NCI-H1694 treated with DMSO at 0.1 percent for 48 hours (cell line): Measurements from ENCODE around the gene NEDD8.
"Not testable (repeated sequence)": the region's sequence is repeated elsewhere in the genome, so short reads cannot be mapped to it uniquely, and the experiment has no call there.

Source experiments
- DNase-seq: peaks from one replicate; lab custom pipeline; 2025; lab: John Stamatoyannopoulos, UW

NEDD8 gene

DNA sequence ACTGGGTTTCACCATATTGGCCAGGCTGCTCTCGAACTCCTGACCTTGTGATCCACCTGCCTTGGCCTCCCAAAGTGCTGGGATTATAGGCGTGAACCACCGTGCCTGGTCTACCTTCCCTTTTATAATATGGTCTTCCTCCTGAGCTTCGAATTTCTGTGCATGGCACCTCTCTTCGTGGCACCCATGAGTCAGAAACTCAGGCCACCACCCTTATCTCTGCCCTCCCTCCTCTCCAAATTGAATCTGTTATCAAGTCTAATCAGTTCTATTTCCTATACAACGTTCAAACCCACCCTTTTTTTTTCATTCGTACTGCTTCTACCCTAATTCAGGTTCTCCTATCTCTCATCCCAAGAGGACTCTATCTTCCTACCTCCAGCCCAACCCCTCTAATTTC, 15.3 kb upstream of the NEDD8 start:
- DNase-seq: no peak

DNA sequence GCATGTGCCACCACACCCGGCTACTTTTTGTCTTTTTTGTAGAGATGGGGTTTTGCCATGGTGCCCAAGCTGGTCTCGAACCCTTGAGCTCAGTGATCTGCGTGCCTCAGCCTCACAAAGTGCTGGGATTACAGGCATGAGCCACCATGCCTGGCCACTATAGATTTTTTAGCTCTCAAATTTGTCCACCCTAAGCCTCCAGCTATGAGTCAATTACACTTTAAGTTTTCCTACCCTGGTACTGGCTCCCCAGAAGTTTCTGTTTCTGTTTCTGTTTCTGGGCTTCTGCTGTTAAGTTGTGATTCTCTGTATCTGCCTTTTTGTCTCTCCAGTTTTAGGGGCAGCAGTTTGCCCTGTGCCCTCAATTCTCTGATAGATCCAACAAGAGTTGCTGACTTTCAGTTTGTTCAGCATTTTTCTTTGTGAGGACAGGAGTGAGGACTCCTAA, 14.6 kb upstream of the NEDD8 start:
- DNase-seq: no peak

DNA sequence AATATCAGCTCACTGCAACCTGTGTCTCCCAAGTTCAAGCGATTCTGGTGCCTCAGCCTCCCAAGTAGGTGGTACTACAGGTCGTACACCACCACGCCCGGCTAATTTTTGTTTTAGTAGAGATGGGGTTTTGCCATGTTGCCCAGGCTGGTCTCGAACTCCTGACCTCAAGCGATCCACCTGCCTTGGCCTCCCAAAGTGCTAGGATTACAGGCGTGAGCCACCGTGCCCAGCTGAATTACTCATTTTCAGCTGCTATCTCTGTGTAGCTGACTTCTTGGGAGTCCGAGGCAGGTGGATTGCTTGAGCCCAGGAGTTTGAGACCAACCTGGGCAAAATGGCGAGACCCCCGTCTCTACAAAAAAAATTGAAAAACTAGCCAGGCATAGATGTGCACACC, 13.2 kb upstream of the NEDD8 start:
- not testable (repeated sequence) for DNase-seq

DNA sequence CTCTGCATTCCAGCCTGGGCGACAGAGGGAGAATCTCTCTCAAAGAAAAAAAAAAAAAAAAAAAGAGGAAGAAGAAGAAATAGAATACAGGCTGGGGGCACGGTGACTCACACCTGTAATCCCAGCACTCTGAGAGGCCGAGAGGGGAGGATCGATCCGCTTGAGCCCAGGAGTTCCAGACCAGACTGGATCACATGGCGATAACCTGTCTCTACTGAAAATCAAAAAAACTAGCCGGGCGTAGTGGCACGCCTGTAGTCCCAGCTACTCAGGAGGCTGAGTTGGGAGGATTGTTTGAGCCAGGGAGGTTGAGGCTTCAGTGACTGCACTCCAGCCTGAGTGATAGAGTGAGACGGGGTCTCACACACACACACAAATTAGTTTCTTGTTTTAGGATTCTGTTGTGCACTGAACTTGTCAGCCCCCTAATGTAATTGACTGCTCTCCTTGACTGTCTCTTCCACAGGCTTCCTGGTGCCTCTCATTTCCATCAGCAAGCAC, 11.2 kb upstream of the NEDD8 start:
- DNase-seq: no peak

DNA sequence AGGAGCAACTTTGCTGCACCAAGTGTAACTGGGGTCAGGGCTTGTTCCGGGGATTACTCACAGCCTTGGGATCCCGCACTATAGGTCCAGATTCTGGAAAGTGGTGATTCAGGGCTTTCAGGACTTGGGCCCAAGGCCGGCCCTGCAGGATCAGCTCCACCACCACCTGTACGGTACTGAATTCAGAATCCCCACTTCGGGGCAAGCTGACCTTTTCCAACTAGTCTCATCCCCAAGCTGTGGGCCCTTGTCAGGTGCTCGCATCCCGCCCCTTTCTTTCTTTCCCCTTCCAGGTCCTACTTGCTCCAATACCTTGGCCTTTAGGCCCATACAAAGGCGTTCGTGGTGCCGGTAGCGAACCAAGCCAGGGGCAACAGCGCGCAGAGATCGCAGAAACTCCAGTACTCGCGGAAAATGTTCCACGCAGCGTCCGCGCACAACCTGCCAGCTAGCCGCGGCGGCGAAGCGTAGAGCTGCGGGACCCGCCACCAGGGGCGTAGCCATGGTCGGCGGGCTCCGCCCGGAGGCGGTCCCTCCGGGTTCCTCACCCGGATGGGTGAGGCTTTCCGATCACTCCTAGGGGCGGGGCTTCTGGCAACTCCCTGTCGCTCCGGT, 9.8 kb upstream of the NEDD8 start:
- peak; percentile 98 for DNase-seq

- no peak for DNase-seq
Observed at GRCh38 chr14:24240110-24240918, 8.1 kb upstream of the NEDD8 start.

DNA sequence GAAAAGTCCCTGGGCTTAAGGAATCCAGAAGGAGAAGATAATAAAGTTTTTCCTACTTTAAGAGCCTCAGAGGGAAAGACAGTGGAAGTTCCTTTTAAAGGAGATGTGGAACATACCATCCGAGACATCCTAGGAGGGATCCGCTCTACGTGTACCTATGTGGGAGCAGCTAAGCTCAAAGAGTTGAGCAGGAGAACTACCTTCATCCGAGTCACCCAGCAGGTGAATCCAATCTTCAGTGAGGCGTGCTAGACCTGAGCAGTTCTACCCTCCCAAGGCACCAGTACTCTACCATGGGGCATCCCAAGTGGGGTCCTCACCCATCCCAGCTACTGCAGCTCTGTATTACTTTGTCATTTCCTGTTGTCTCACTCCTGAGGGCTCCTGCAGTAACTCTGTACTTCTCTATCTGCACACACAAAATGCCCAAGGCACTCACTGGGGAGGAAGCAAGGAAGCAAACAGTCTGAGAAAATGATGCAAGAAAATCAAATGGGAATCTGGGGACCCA, 6.4 kb upstream of the NEDD8 start:
- DNase-seq: no peak

GRCh38 chr14:24238123-24238522, 6.0 kb upstream of the NEDD8 start:
- DNase-seq: no peak

GRCh38 chr14:24237463-24237955, 5.3 kb upstream of the NEDD8 start:
- no peak for DNase-seq

DNA sequence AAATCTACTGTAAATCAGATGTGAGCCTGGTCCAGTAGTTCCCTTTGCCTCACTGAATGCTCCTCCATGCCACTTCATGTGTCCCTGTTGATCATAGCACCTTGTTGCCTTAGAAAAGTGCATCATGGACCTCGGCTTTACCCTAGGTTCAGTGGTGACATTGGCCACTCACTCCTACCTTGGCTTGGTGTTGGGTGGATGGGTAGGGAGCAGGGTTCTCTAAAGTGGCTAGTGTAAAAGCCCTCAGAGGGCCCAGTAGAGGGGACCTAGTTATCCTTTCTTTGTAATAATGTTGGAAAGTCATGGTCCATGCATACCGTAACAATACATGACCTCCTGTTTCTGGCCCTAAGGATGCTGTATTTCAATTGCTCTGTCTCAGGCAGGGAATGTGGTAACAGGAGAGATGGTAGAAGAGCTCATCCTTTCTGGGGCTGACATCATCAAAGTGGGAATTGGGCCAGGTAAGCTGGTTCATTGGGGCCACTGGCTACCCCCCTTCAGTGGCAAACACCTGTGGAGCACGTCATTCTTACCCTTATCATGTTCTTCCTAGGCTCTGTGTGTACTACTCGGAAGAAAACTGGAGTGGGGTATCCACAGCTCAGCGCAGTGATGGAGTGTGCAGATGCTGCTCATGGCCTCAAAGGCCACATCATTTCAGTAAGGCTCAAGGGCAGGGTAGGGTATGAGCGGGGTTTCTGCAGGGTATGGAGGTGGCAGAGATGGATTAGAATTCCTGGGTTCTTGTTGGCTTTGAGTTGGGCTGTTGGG, 4.7 kb upstream of the NEDD8 start:
- DNase-seq: no peak

DNA sequence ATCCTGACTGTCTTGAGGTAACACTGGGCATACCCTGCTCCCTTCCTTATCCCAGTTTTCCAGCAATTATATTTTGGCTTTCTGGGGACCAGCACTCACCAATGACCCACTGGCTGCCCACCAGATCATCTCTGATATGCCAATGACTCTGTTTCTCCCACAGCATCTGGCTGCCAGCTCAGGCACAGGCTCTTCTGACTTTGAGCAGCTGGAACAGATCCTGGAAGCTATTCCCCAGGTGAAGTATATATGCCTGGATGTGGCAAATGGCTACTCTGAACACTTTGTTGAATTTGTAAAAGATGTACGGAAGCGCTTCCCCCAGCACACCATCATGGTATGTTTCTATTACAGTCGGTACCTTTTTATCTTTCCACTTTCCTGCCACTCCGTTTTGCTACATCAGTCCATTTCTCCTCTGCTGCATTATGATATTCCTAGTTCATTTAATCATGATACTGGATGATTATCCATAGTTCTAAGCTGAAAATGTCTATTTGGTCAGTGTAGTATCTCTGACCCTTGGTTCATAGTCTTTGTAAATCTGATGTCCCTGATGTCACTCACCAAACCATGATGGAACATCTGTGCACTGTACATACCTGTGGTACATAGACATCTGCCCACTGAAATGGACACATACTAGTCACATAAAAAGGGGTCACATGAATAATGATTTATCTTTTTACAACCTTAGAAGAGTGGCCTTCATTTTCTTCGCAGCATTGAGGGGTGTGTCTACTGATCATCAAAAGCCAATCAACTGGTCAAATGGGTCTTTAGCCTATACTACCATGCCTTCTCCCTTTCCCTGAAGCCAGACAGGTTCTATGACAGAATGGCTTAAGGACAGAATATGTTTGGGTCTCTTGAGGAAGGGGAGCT, 3.9 kb upstream of the NEDD8 start:
- no peak for DNase-seq

- no peak for DNase-seq
Observed at GRCh38 chr14:24234095-24235005, 2.2 kb upstream of the NEDD8 start.

GRCh38 chr14:24233538-24233866, 1.3 kb upstream of the NEDD8 start:
- DNase-seq: no peak

DNA sequence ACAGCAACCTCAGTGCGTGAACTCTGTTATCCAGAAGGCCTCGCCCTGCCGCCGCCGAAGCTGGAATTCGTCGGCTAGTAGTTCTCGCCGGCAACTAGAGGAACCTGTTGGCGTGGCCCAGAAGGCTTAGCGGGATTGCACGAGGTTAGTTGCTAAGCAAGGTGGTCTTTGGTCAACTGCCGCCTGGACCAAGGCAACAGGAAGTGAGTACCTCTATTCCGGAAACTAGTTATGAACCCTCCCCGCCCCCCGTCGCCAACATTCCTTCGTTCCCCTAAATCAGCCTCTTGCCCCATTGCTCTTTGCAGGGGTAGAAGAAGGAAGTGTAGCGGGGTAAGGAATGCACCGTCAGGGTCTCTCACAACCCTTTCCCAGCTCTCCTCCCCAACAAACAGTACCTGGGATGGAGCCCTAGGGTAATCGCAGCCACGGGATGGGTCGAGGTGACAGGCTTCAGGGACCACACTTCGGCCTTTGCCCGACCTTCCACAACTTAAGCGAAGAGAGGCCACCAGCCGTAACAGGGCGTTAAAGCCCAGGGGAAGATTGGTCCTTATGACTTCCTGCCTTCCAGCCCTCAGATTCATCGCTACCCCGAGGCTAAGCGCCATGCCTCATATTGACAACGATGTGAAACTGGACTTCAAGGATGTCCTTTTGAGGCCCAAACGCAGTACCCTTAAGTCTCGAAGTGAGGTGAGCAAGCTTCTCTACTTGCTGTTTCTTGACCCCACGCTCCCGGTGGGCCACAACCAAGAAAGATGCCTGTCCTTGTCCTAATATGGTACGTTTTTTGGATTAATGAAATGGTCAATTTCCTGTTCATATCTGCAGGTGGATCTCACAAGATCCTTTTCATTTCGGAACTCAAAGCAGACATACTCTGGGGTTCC, 724 bp upstream of the NEDD8 start, which contains the start of gene GMPR2:
Gene GMPR2 (plus strand): TSS at position 285 of the 893 bp plus-strand sequence. CDS start 325 bp downstream, at position 610.
- DNase-seq: peak; percentile 85

- no peak for DNase-seq
Observed at GRCh38 chr14:24231263-24232120, 675 bp downstream of the NEDD8 start.

- no peak for DNase-seq
Observed at GRCh38 chr14:24228902-24229301, 3.3 kb downstream of the NEDD8 start.

DNA sequence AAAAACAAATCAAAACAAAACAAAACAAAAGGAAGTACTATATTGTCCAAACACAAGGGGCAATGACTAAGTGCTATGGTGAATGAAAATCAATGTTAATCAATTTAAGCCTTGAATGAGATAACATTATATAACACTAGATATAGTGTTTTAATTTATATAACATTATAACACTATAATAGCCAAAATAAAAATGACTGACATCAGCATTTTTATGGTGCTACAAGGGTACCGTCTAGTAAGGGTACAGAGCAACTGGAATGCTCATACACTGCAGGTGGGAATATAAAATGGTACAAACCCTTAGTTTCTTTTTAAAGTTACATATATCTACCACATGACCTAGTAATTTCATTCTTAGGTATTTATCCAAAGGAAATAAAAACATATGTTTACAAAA, 5.7 kb downstream of the NEDD8 start:
- DNase-seq: no peak

DNA sequence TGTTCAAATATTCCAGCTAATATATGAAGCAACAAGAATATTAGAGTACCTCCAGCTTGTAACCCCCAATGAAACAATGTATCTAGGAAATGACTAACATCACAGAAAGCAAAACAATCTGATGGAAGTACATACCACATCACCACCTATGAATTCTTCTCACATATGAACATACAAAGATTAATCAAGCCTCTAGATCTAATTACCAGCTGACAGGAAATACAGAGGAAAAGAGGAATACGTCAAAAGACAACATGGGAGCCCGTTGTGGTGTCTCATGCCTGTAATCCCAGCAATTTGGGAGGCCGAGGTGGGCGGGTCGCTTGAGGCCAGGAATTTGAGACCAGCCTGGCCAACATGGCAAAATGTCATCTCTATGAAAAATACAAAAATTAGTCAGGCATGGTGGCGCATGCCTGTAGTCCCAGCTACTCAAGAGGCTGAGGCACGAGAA, 7.5 kb downstream of the NEDD8 start:
- no peak for DNase-seq
